ENCODE results near the gene C2orf76. TPM values are rescaled to one million over a fixed set of nuclear protein-coding genes. Genes with fewer than 3 reads are reported as not detected.
A peak's percentile ranks its signal among the peaks of the same experiment; 100 is the strongest.

The C2orf76 gene
- total RNA-seq, 1 donor from 2014 or later: not detected

DNA sequence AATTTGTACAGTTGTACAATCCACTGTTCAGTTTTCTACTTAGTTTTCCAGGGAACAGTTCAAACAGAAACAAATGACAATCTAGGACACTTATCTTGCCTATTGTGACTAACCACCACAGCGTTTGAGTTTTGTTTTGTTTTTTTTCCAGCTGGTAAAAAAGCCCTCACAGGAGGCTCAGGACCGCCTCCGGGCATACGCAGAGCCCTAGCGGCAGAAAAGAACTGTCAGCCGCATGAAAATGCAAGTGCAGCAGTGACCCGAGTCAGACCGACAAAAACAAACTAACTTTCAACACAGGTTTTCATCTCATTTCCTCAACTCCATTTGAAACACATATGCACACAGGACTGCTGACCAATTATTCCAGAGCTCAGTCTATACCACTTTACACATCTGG, 74.4 kb downstream of the C2orf76 start:
- Histone ChIP-seq H3K4me3 (no peak overlapping the region), H3K36me3 (peaks cover 0 to 7% of the 10 kb centered on the region in 2 donors), H3K4me1 (no peaks in the 10 kb centered on the region), H3K27ac (no peak overlapping the region), H3K27me3 (no peaks in the 10 kb centered on the region), H3K9me3 (no peaks in the 10 kb centered on the region)
- no peak for TF ChIP-seq CTCF (IDR thresholded peaks at IDR 0.05)
- intact Hi-C loops (cut with DNase I): no loop called here
- DNase-seq (ENCODE audit: low spot score in 2 of 2): no peak

DNA sequence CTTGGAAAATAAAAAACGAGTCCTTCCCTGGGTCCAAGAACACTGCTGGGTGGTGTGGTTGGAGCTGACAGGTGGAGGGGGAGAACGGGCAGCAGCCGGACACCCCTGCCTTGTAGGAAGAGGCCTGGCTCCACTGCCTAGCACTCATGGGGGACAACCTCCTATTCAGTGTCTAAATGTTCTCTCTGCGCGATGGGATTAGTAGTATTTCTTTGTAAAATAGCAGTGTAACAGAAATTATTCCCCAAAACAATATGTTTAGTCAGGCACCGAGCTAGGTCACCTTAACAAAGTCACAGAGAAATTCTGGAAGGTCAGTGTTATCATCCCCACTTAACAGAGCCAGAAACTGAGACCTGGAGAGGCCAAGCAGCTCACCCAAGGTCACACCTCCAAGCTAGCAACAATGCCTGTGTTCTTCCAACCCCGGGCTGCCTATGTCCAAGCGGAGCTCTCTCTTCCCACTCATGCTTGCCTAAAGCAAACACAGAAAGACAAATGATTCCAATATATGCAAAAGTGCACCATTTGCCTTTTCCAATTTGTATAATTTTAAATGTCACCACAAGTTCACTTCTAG, 75.0 kb downstream of the C2orf76 start:
- intact Hi-C loops (cut with DNase I): no loop called here
- Histone ChIP-seq H3K27me3 (no peaks in the 10 kb centered on the region), H3K36me3 (peaks cover 0 to 8% of the 10 kb centered on the region in 2 donors), H3K4me1 (no peaks in the 10 kb centered on the region), H3K9me3 (no peaks in the 10 kb centered on the region), H3K4me3 (no peak overlapping the region), H3K27ac (no peak overlapping the region)
- DNase-seq (ENCODE audit: low spot score in 2 of 2): no peak
- no peak for TF ChIP-seq CTCF (IDR thresholded peaks at IDR 0.05)

DNA sequence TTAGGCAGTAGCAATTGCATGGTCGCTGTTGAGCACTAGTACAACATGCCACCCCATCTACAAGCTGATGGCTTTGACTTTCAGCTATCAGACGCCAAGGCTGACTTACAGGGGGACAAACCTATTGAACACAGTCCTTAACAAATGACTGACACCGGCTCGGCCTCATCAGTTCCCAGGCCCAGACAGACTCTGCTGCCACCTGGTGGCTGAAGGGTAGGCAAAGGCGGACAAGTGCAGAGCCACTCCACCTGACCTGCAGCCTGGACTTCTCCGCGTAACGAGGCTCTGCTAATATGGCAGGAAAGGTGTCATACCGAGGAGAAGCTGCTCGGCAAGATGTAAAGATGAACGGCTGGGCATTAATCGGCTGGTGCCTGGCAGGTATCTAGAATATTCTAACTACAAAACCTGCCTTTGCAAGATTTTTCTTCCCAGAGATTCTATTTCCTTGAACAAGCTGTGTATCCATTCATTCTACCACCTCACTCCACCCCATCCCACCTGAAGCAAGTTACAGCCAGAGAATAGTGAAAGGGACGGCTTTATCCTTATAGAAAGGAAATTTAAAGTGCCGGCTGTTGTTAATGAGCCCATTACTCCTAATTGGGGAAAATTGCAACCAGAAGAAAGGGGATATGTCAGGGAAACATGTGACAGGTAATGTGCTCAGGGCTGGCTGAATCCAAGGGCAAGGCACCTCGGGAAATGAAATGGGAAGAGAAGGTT, 75.6 kb downstream of the C2orf76 start:
- Histone ChIP-seq H3K4me3 (no peak overlapping the region), H3K4me1 (no peaks in the 10 kb centered on the region), H3K36me3 (peaks cover 0 to 11% of the 10 kb centered on the region in 2 donors), H3K27ac (no peak overlapping the region), H3K9me3 (no peaks in the 10 kb centered on the region), H3K27me3 (no peaks in the 10 kb centered on the region)
- intact Hi-C loops (cut with DNase I): no loop called here
- peak; percentile 50 to 78 (median 61) for TF ChIP-seq CTCF (IDR thresholded peaks at IDR 0.05)
- DNase-seq (ENCODE audit: low spot score in 2 of 2): peak in 1 of 2 donors; percentile 79

DNA sequence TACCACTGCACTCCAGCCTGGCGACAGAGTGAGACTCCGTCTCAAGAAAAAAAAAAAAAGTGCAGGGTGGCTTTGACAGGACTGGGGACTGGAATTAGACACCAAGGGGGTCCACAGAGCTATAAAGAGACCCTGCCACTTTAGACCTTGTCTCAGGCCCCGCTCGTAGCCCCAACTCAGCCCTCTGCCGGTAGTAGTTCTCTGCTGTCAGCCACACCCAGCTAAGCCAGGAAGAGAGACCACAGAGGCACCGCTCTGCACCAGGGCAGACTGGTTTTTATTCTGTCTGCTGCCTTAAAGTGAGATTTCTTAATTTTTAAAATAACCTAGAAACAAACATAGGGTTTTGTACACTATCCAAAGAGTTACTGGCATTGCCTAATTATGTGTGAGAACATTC, 77.0 kb downstream of the C2orf76 start:
- Histone ChIP-seq H3K4me3 (no peak overlapping the region), H3K9me3 (no peaks in the 10 kb centered on the region), H3K36me3 (peaks cover 0 to 6% of the 10 kb centered on the region in 2 donors), H3K27me3 (no peaks in the 10 kb centered on the region), H3K27ac (no peak overlapping the region), H3K4me1 (no peaks in the 10 kb centered on the region)
- intact Hi-C loops (cut with DNase I): no loop called here
- TF ChIP-seq CTCF (IDR thresholded peaks at IDR 0.05): no peak
- no peak for DNase-seq (ENCODE audit: low spot score in 2 of 2)

DNA sequence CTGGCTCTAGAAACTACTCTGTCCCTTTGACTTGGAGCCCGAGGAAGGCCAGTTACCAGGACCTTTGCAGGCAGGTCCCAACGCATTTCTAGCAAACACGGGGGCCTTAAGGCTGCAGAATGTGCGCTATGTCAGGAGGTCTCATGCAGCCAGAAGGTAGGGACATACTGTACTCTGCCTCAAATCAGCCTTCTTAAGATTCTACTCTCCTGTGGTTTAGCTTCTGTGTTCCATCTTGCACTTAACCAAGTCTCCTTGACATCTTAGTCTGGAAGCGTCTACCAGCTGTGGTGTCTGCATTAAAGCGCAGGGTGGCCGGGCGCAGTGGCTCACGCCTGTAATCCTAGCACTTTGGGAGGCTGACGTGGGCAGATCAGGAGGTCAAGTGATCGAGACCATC, 77.5 kb downstream of the C2orf76 start:
- no peak overlapping the region for H3K4me3 ChIP-seq
- no peak for TF ChIP-seq CTCF (IDR thresholded peaks at IDR 0.05)
- no peak for DNase-seq (ENCODE audit: low spot score in 2 of 2)
- H3K27me3 ChIP-seq: no peaks in the 10 kb centered on the region
- H3K9me3 ChIP-seq: no peaks in the 10 kb centered on the region
- H3K36me3 ChIP-seq: peaks cover 0 to 4% of the 10 kb centered on the region in 2 donors
- intact Hi-C loops (cut with DNase I): no loop called here
- H3K27ac ChIP-seq: no peak overlapping the region
- H3K4me1 ChIP-seq: no peaks in the 10 kb centered on the region
